Adipocyte (in vitro differentiated cells): ENCODE measurements around the gene DRD1.

ENCODE experiments used
- DNase-seq: peaks from one replicate; pipeline ENCODE4 v3.0.0-alpha.2; 2015; ENCODE audit warnings: low read depth
- H3K27me3 ChIP-seq: replicated peaks from 2 replicates; pipeline ENCODE4 v1.7.0; 2013; ENCODE audit warnings: mild to moderate bottlenecking, low read length, moderate library complexity; ENCODE audit not compliant: control insufficient read depth, insufficient read depth
- H3K36me3 ChIP-seq: 2 replicates; pipeline ENCODE4 v1.7.0; 2013; ENCODE audit warnings: low read length, mild to moderate bottlenecking, moderate library complexity; ENCODE audit not compliant: control insufficient read depth, insufficient read depth, severe bottlenecking
- H3K4me1 ChIP-seq: 2 replicates; pipeline ENCODE4 v1.7.0; 2013; ENCODE audit warnings: mild to moderate bottlenecking, low read length, moderate library complexity; ENCODE audit not compliant: control insufficient read depth, insufficient read depth
- H3K4me3 ChIP-seq: 2 replicates; pipeline ENCODE4 v1.7.0; 2013; ENCODE audit warnings: mild to moderate bottlenecking, low read length, moderate library complexity
- H3K9ac ChIP-seq: 2 replicates; pipeline ENCODE4 v1.7.0; 2013; ENCODE audit warnings: mild to moderate bottlenecking, low read length, moderate library complexity
- H3K9me3 ChIP-seq: 2 replicates; pipeline ENCODE4 v1.7.0; 2013; ENCODE audit warnings: mild to moderate bottlenecking, low read length, moderate library complexity; ENCODE audit not compliant: control insufficient read depth

Gene DRD1

DNA sequence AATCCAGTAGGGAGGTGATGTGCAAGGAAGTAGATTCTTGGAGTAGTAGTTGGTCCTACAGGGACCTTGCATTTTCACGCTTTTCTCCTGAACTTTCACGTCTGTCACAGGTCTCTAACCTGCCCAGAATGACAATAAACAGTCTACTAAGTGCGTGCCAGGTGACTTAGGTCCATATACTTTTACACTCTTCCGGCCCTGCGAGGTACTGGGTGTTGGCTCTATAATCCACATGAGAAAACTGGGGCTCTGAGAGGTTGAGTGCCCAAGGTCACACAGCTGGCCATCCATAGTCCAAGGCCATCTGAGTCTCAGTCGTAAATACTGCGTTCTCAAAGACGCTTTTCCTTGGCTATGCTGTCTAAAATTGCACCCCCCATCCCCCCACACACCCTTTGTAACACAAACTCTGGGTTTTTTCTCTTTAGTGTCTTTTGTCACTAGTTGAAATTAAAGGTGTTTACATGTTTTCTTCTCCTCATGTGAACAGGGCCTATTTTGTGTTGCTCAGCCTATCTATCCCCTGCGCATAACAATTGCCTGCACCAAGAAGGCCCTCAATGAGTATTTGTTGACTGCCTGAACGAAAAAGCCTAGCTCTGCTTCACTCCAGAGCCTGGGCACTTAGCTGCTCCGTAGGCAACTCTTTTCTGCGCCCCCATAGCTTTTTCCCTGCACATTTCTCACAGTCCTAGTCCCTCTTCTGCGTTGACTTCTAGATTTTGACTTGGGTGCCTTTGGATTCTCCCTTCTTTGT is 35.3 kb upstream of the DRD1 start:
- Histone ChIP-seq H3K9ac (peak overlapping the region; percentile 94), H3K9me3 (no peaks in the 10 kb centered on the region), H3K27me3 (no peaks in the 10 kb centered on the region), H3K4me3 (peak overlapping the region; percentile 99), H3K4me1 (peaks cover 16% of the 10 kb centered on the region), H3K36me3 (peaks cover 19% of the 10 kb centered on the region)
- DNase-seq, result peak; percentile 10

DNA sequence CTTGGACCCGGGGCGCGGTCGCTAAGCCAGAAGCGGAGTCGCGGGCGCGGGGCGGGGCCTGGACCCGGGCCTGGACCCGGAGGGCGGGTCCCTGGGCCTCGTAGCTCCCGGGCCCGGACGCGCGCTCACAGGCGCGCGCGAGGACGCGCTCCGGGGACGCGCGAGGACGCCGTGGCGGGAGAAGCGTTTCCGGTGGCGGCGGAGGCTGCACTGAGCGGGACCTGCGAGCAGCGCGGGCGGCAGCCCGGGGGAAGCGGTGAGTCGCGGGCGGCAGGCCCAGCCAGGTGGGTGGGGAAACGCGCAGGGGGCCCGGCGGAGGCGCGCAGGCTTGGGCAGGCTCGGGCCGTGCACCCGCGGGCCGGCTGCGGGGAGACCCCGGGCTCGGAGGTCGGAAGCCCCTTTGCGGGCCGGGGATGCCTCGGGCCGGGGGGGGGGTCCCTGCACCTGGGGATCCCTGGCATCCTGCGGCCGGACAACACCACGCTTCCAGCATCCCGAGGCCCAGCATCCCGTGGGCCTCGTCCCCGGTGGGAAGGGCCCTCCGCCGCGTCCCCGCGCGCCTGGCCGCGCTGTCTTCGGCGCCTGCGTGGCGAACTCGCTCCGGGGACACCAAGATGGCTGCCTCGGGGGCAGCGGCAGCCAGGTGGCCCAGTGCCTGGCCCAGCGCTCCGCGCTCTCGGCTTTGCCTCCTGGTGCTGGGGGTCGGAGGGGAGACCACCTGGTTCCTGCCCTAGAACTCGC is 34.6 kb upstream of the DRD1 start, which contains the start of gene SFXN1:
Gene SFXN1 (plus strand): TSS at position 177 of the 741 bp plus-strand sequence. CDS start 13,544 bp downstream, outside the sequence.
- Histone ChIP-seq H3K27me3 (no peaks in the 10 kb centered on the region), H3K4me1 (peaks cover 16% of the 10 kb centered on the region), H3K4me3 (peak within 1 kb of the TSS; percentile 99), H3K36me3 (peaks cover 15% of the 10 kb centered on the region), H3K9me3 (no peaks in the 10 kb centered on the region), H3K9ac (peak within 1 kb of the TSS; percentile 94)
- peak; percentile 90 for DNase-seq

DNA sequence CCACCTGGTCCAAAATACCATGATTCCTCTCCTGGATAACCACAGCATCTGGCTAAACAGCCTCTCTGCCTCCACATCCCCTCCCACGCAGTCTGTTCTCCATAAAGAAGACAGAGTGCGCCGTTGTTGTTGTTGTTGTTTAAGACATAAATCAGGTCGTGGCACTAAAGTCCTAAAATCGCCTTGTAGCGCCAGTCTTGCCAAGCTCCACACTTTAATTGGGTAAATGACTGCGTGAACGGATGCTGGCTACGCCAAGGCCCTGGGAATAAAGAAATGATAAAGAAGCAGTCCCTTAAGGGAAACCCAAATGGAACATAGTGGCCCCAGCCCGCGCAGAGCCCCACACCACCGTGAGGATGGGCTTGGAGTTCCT is 34.0 kb upstream of the DRD1 start:
- peak overlapping the region; percentile 94 for H3K9ac ChIP-seq
- no peaks in the 10 kb centered on the region for H3K27me3 ChIP-seq
- H3K4me3 ChIP-seq, result peak overlapping the region; percentile 99
- DNase-seq, result no peak
- H3K4me1 ChIP-seq, result peaks cover 16% of the 10 kb centered on the region
- peaks cover 10% of the 10 kb centered on the region for H3K36me3 ChIP-seq
- no peaks in the 10 kb centered on the region for H3K9me3 ChIP-seq

DNA sequence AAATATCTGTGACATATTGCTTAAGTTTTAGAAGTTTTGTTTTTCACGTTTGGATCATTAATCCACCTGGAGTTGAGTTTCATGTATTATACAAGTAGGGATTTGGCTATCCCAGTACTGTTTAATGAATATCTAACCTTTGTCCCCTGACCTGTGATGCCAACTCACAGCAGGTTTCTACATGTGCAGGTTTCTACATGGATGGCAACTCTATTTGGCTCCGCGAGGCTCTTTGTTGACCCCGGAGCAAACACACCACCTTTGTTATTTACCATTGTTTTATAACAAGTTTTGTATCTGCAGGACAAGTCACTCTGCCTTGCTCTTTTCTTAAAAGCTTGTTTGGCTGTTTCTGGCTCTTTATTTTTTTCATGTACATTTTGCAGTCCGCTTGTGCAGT is 33.5 kb upstream of the DRD1 start:
- no peak overlapping the region for H3K9ac ChIP-seq
- peaks cover 16% of the 10 kb centered on the region for H3K4me1 ChIP-seq
- peaks cover 9% of the 10 kb centered on the region for H3K36me3 ChIP-seq
- no peaks in the 10 kb centered on the region for H3K9me3 ChIP-seq
- no peak for DNase-seq
- no peak overlapping the region for H3K4me3 ChIP-seq
- H3K27me3 ChIP-seq, result peaks cover under 1% of the 10 kb centered on the region

DNA sequence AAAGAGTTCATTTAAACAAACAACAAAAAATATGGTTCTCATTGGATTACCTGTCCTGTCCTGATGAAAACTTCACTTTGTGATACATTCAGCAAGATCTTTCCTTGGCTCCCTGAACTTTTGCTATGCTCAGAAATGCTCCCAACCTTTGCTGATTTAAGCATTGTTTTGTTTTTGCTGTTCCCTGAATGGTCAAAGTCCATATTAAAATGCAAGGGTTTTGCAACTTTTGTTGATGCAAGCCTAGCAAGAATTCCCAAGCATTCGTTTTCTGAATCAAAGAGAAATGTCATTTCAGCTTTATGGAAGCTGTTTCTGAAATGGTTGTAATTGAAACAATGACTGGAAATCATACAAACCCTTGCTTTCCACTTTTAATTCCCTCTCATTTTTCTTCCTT is 31.3 kb upstream of the DRD1 start:
- peak; percentile 38 for DNase-seq
- Histone ChIP-seq H3K9ac (no peak overlapping the region), H3K9me3 (no peaks in the 10 kb centered on the region), H3K27me3 (peaks cover 5% of the 10 kb centered on the region), H3K36me3 (no peaks in the 10 kb centered on the region), H3K4me3 (no peak overlapping the region), H3K4me1 (peaks cover 16% of the 10 kb centered on the region)

DNA sequence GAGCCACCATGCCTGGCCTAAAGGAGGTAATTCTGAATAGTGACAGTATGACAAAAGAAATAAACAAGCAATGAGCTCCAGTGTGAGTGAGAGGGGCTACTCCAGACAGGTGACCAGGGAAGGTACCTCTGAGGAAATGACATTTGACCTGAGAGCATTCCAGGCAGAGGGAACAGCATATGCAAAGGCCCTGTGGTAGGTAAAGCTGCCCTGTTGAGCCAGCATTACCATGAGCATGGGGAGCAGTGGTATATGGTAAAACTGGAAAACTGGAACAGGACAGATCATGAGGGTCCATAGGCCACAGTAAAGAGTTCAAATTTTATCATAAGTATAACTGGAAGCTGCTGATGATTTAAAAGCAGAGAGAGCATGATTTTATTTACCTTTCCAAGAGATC is 28.4 kb upstream of the DRD1 start:
- Histone ChIP-seq H3K4me3 (no peak overlapping the region), H3K9ac (no peak overlapping the region), H3K36me3 (no peaks in the 10 kb centered on the region), H3K9me3 (no peaks in the 10 kb centered on the region), H3K4me1 (peaks cover 16% of the 10 kb centered on the region), H3K27me3 (peaks cover 5% of the 10 kb centered on the region)
- DNase-seq, result no peak

DNA sequence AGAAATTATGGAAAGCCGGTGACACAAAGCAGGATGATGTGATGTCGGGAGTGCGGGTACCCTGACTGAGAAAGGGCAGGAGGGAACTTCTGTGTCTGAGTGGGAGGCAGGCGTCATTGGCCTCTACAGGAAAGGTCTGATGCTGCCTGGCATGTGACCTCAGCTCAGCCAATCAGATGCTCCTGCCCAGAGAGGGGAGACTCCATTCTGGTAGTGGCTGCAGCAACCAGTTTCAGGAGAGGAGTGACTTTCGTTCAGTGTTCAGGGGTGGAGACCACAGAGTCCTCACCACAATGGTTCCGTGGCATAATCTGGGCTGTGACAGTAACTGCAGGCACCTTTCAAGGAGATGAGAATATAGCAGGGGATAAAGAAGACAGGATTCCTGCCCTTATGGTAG is 27.6 kb upstream of the DRD1 start:
- H3K9ac ChIP-seq, result no peak overlapping the region
- H3K9me3 ChIP-seq, result no peaks in the 10 kb centered on the region
- H3K36me3 ChIP-seq, result no peaks in the 10 kb centered on the region
- peaks cover 5% of the 10 kb centered on the region for H3K27me3 ChIP-seq
- no peak for DNase-seq
- H3K4me3 ChIP-seq, result no peak overlapping the region
- H3K4me1 ChIP-seq, result peaks cover 24% of the 10 kb centered on the region

DNA sequence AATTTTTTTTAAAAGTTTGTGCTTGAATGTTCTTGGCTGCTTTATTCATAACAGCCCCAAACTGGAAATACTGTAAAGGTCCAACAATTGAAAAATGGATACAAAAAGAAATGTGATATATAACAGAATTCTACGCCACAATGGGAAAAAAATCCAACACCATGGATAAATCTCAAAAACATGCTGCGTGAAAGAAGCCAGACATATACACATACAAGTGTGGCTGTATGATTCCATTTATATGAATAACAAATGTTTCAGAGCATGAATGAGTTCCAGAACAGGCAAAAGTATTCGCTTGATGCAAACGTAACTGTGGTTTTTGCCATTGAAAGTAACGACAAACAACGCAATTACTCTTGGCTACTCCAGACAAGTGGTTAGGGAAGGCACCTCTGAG is 27.2 kb upstream of the DRD1 start:
- Histone ChIP-seq H3K9me3 (no peaks in the 10 kb centered on the region), H3K4me3 (no peak overlapping the region), H3K9ac (no peak overlapping the region), H3K36me3 (no peaks in the 10 kb centered on the region), H3K27me3 (peaks cover 5% of the 10 kb centered on the region), H3K4me1 (peaks cover 28% of the 10 kb centered on the region)
- DNase-seq, result no peak

DNA sequence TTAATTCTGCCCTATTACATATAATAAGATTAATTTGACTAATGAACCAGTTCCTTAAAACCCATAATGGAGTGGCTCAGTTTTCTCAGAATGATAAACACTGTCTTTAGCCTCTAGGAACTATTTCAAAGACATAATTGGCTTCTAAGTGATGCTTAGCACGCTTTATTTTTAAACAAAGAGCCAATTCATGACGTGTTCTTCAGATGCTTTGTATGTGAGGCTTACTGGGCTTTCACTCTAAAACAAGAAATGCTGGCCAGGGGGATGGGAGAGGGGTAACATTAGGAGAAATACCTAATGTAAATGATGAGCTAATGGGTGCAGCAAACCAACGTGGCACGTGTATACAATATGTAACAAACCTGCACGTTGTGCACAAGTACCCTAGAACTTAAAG is 26.8 kb upstream of the DRD1 start:
- no peak for DNase-seq
- Histone ChIP-seq H3K9ac (no peak overlapping the region), H3K27me3 (peaks cover 5% of the 10 kb centered on the region), H3K4me1 (peaks cover 31% of the 10 kb centered on the region), H3K36me3 (no peaks in the 10 kb centered on the region), H3K9me3 (no peaks in the 10 kb centered on the region), H3K4me3 (no peak overlapping the region)

DNA sequence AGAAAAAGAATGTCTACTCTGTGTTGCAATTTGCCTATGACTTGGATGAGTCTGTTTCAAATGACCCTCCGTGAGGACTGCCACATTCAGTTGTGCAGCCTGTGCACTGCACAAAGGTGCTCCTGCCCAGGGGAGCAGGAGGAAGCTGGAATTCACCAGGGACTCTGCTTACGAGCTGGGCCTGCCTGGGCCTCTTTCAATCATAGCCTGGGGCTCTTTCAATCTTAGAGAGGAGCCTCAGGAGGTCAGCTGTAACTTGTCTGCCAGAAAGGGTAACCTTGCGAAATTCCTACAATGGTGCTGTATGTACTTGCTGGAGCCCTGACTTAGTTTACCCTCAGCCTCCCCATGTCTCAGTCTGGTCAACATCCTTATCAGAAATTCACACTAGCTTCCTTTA is 25.9 kb upstream of the DRD1 start:
- no peak overlapping the region for H3K4me3 ChIP-seq
- DNase-seq, result no peak
- peaks cover 24% of the 10 kb centered on the region for H3K4me1 ChIP-seq
- no peak overlapping the region for H3K9ac ChIP-seq
- no peaks in the 10 kb centered on the region for H3K9me3 ChIP-seq
- peaks cover 5% of the 10 kb centered on the region for H3K27me3 ChIP-seq
- H3K36me3 ChIP-seq, result no peaks in the 10 kb centered on the region

DNA sequence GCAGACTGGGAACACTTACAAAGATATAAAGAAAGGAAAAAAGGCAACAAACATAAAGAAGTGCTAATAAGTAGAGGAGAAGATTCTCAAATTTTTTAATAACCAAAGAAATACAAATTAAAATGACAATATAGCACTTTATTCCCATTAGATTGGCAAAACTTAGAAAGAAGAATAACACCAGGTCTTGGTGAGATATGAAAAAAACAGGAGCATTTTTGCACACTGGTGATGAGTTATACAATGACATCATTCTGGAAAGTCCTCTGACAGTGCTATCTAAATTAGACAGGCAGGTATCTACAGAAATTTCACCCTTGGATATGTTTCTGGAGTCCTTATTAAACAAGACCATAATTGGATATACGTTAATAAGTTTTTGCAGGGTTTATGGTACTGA is 24.9 kb upstream of the DRD1 start:
- DNase-seq, result no peak
- Histone ChIP-seq H3K27me3 (peaks cover 5% of the 10 kb centered on the region), H3K36me3 (no peaks in the 10 kb centered on the region), H3K9ac (no peak overlapping the region), H3K4me1 (peaks cover 24% of the 10 kb centered on the region), H3K4me3 (no peak overlapping the region), H3K9me3 (no peaks in the 10 kb centered on the region)
